Sigmoid colon (tissue), 7 donors: ENCODE data around the gene CDKN3. TPM values are rescaled to one million over a fixed set of nuclear protein-coding genes. Genes with fewer than 3 reads are reported as not detected.
A peak's percentile ranks its signal among the peaks of the same experiment; 100 is the strongest.

Experiments used
- DNase-seq: peaks from one replicate; pipeline ENCODE4 v3.0.0-alpha.2; 2019
- H3K27ac ChIP-seq, 4 donors: fragments of 200-600 bp; sonication (generic); one replicate each; pipeline ENCODE4 v1.5.1; 2016 to 2019; ENCODE audit warnings: mild to moderate bottlenecking in 1 of 4
- H3K27me3 ChIP-seq, 3 donors: fragments of 200-600 bp; sonication (generic); one replicate each; pipeline ENCODE4 v1.5.1; 2019; ENCODE audit warnings: mild to moderate bottlenecking in 1 of 3
- H3K36me3 ChIP-seq, 4 donors: fragments of 200-600 bp; sonication (generic); one replicate each; pipeline ENCODE4 v1.5.1; 2016 to 2019
- H3K4me1 ChIP-seq, 4 donors: fragments of 200-600 bp; sonication (generic); one replicate each; pipeline ENCODE4 v1.5.1; 2017 to 2019
- H3K4me3 ChIP-seq, 4 donors: fragments of 200-600 bp; sonication (generic); one replicate each; pipeline ENCODE4 v1.5.1; 2017 to 2019; ENCODE audit warnings: mild to moderate bottlenecking in 2 of 4, moderate library complexity in 1 of 4
- H3K9me3 ChIP-seq, 4 donors: fragments of 200-600 bp in 3 of 4; sonication (generic) in 3 of 4; one replicate each; pipeline versions ENCODE4 v1.5.1 to v1.6.1; 2013 to 2019
- EP300 ChIP-seq, 4 donors: sonication (generic); formaldehyde crosslinking; IDR thresholded peaks; one replicate each; pipeline ENCODE4 v1.6.1; 2017; ENCODE audit warnings: antibody characterized with exemption in 4 of 4
- POLR2A ChIP-seq, 2 donors: fragments of 450-650 bp; IDR thresholded peaks; one replicate each; pipeline ENCODE4 v1.6.1; 2016; ENCODE audit warnings: antibody characterized with exemption in 2 of 2, mild to moderate bottlenecking in 2 of 2, moderate library complexity in 2 of 2
- POLR2AphosphoS5 ChIP-seq, 4 donors: sonication (generic); formaldehyde crosslinking; IDR thresholded peaks; one replicate each; pipeline ENCODE4 v1.6.1; 2017; ENCODE audit warnings: antibody characterized with exemption in 4 of 4
- WGBS, 2 donors: extraction: QIAGEN DNeasy Blood & Tissue Kit; methylation state at CpG; one replicate each; pipeline ENCODE4 v1.1.7; 2013; 5-methylcytosine and 5-hydroxymethylcytosine counted together
- intact Hi-C: fragments of 100-400 bp; cut with DNase I; formaldehyde crosslinking; loops from one replicate; pipeline ENCODE4 v1.15.1; 2023
- polyA plus RNA-seq, 3 donors: library from polyadenylated mRNA; stranded (reverse); fragments of 200-250 nt; gene quantifications; one replicate each; pipeline ENCODE4 v1.2.3, GENCODE V29; 2013
- total RNA-seq, 4 donors: library from RNA; depleted of rRNA; stranded (reverse); fragments of >200 nt; gene quantifications; one replicate each; pipeline ENCODE4 v1.1.0, GENCODE V29; 2016
- TF ChIP-seq, protein P1 (sequence below), 4 experiments: fragments of 450-650 bp in 3 of 4; fragments of 200-600 bp in 1 of 4; IDR thresholded peaks; one replicate each; pipeline ENCODE4 v1.5.1; 2016 to 2019; ENCODE audit warnings: antibody characterized with exemption in 4 of 4, mild to moderate bottlenecking in 3 of 4, moderate library complexity in 2 of 4
- donor health status: healthy with polysubstance abuse.
- donor health status: Bipolar disorder and iron deficiency.
- donor health status: healthy.

The CDKN3 gene
- total and polyA plus RNA-seq, 7 donors: 1.1 to 41.8 (median 6.6) TPM; not detected in 1

DNA sequence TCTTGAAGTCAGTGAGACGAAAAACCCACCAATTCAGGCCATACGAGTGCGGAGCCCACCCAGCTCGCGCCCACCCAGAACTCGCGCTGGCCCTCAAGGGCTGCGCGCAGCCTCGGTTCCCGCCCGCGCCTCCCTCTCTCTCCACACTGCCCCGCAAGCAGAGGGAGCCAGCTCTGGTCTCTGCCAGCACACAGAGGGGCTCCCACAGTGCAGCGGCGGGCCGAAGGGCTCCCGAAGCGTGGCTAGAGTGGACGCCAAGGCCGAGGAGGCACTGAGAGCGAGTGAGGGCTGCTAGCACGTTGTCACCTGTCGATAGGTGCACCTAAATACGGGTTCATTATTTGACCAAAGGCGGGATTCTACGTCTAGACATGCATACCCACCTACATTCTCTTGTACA is 2.2 kb upstream of the CDKN3 start:
- Histone ChIP-seq H3K27ac (no peak overlapping the region), H3K27me3 (no peaks in the 10 kb centered on the region), H3K4me3 (no peak overlapping the region), H3K36me3 (no peaks in the 10 kb centered on the region), H3K4me1 (peaks cover 0 to 15% (median 7%) of the 10 kb centered on the region in 4 donors), H3K9me3 (no peaks in the 10 kb centered on the region)
- no peak for TF ChIP-seq EP300 (IDR thresholded peaks at IDR 0.05)
- no peak for TF ChIP-seq POLR2A (IDR thresholded peaks at IDR 0.05)
- no peak for TF ChIP-seq POLR2AphosphoS5 (IDR thresholded peaks at IDR 0.05)
- TF ChIP-seq, protein P1, sequence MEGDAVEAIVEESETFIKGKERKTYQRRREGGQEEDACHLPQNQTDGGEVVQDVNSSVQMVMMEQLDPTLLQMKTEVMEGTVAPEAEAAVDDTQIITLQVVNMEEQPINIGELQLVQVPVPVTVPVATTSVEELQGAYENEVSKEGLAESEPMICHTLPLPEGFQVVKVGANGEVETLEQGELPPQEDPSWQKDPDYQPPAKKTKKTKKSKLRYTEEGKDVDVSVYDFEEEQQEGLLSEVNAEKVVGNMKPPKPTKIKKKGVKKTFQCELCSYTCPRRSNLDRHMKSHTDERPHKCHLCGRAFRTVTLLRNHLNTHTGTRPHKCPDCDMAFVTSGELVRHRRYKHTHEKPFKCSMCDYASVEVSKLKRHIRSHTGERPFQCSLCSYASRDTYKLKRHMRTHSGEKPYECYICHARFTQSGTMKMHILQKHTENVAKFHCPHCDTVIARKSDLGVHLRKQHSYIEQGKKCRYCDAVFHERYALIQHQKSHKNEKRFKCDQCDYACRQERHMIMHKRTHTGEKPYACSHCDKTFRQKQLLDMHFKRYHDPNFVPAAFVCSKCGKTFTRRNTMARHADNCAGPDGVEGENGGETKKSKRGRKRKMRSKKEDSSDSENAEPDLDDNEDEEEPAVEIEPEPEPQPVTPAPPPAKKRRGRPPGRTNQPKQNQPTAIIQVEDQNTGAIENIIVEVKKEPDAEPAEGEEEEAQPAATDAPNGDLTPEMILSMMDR (IDR thresholded peaks at IDR 0.05): no peak
- no peak for DNase-seq
- WGBS, 2 donors: 96 to 97% methylated on average over 27 of the region's 27 CpGs
- intact Hi-C loops: no loop called here

DNA sequence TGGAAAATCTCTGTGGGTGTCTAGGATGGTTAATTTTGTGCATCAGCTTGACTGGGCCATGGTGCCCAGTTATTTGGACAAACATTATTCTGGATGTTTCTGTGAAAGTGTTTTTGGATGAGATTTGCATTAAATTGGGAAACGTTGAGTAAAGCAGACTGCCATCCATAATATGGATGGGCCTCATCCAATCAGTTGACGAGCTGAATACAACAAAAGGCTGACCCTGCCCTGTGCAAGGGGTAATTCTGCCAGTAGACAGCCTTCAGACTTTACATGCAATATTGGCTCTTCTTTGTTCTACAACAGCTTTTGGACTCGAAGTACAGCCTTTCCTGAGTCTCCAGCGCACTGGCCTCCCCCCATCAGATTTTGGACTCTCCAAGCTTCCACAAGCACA is 1.5 kb upstream of the CDKN3 start:
- intact Hi-C loops: loop anchor here (5.0 kb wide), 1 partner anchor 47 kb away; the partner anchor contains the start of gene CNIH1
- Histone ChIP-seq H3K36me3 (no peaks in the 10 kb centered on the region), H3K27me3 (no peaks in the 10 kb centered on the region), H3K4me3 (no peak overlapping the region), H3K27ac (no peak overlapping the region), H3K9me3 (no peaks in the 10 kb centered on the region), H3K4me1 (peaks cover 0 to 15% (median 7%) of the 10 kb centered on the region in 4 donors)
- TF ChIP-seq, protein P1 (IDR thresholded peaks at IDR 0.05): no peak
- TF ChIP-seq EP300 (IDR thresholded peaks at IDR 0.05) (no peak), POLR2AphosphoS5 (IDR thresholded peaks at IDR 0.05) (no peak), POLR2A (IDR thresholded peaks at IDR 0.05) (no peak)
- no peak for DNase-seq
- WGBS, 2 donors: 82 to 95% methylated on average over 4 of the region's 4 CpGs

DNA sequence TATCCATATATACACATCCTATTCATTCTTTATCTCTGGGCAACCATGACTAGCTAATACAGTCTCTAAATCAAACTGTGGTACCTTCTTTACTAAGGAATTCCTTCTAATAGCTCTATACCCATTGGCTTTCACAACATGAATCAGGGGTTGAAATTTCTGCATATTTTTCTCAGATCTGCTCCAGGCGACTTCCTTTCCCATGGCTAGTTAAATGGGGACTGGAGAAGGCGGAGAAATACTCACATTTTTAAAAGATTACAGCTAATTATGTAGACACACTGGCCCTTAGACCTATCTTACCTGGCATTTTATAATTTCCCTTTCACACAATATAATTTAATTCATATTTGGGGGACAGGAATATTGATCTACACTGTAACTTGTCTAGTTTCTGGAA is 1.1 kb upstream of the CDKN3 start:
- peaks cover 0 to 15% (median 7%) of the 10 kb centered on the region in 4 donors for H3K4me1 ChIP-seq
- WGBS, 2 donors: 96 to 99% methylated on average over 2 of the region's 2 CpGs
- no peak overlapping the region for H3K4me3 ChIP-seq
- TF ChIP-seq POLR2A (IDR thresholded peaks at IDR 0.05): no peak
- TF ChIP-seq EP300 (IDR thresholded peaks at IDR 0.05): no peak
- TF ChIP-seq, protein P1 (IDR thresholded peaks at IDR 0.05): no peak
- TF ChIP-seq POLR2AphosphoS5 (IDR thresholded peaks at IDR 0.05): no peak
- no peaks in the 10 kb centered on the region for H3K27me3 ChIP-seq
- no peak for DNase-seq
- no peaks in the 10 kb centered on the region for H3K36me3 ChIP-seq
- H3K9me3 ChIP-seq: no peaks in the 10 kb centered on the region
- no peak overlapping the region for H3K27ac ChIP-seq
- intact Hi-C loops: loop anchor here (5.0 kb wide), 1 partner anchor 47 kb away; the partner anchor contains the start of gene CNIH1

DNA sequence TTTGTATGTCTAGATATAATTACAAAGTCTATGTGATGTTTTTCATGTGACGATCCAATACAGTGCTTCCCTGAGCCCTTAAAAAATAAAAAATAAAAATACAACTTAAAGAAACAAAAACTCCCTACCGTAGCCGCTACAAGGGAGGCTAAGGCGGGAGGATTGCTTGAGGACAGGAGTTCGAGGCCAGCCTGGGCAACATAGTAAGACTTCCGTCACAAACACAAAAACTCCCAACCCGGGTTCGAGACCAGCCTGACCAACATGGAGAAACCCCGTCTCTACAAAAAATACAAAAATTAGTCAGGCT is 669 bp upstream of the CDKN3 start:
- H3K36me3 ChIP-seq: no peaks in the 10 kb centered on the region

More for the DNA sequence above, 669 bp upstream of the CDKN3 start:
- no peaks in the 10 kb centered on the region for H3K9me3 ChIP-seq
- intact Hi-C loops: loop anchor here (5.0 kb wide), 1 partner anchor 46 kb away; the partner anchor contains the start of gene CNIH1
- H3K4me1 ChIP-seq: peaks cover 0 to 15% (median 7%) of the 10 kb centered on the region in 4 donors
- peak overlapping the region; percentile 43 to 84 (median 68) for H3K4me3 ChIP-seq
- TF ChIP-seq POLR2A (IDR thresholded peaks at IDR 0.05) (no peak), EP300 (IDR thresholded peaks at IDR 0.05) (no peak), POLR2AphosphoS5 (IDR thresholded peaks at IDR 0.05) (no peak)
- TF ChIP-seq, protein P1 (IDR thresholded peaks at IDR 0.05): no peak
- WGBS, 2 donors: 44 to 71% methylated on average over 9 of the region's 9 CpGs
- no peaks in the 10 kb centered on the region for H3K27me3 ChIP-seq
- DNase-seq: no peak
- peak overlapping the region in 2 of 4 donors; percentile 52 to 54 for H3K27ac ChIP-seq
